ENCODE results near the gene GJB6.

The GJB6 gene

DNA sequence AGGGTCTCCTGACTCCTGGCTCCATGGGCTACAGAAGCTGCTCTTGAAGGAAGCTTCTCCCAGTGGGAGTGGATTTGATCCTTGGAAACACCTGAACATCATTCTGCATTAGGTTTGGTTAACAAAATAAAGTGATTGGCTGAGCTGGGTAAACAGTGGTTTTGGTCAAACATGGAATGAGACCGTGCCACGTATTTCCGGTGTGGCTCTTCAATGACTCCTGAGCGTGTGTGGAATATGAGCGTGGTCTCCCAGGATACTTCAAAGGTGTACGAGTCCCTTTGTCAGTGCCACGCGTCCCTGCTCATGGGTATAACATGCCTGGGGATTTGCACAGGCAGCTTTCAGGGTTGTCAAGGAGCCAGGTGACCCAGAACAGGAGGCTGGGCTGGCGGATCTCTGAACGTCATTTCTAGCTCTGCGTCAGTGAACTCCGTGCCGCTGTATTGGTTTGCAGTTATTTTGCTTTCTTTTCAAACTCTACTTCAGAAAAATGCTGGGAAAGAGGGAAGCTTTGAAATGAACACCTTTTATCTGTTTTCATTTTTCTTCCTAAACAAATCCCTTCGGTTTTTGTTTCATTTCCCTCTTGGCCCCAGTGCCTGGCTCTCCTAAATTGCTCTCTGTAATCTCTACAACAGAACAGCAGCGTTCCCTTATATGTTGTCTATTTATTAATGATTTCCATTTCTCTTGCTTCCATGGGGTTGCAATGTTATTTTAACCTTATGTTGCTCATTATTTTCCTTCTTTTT is 26.3 kb upstream of the GJB6 start:
- no peak overlapping the region for H3K27ac ChIP-seq (ENCODE audit: low read depth, low read length)
- H3K9ac ChIP-seq (ENCODE audit: low read length): no peak overlapping the region
- no peaks in the 10 kb centered on the region for H3K27me3 ChIP-seq (ENCODE audit: control insufficient read depth, insufficient read depth, low read length)
- H3K9me3 ChIP-seq (ENCODE audit: control insufficient read depth, insufficient read depth, low read depth, low read length): no peaks in the 10 kb centered on the region
- H3K4me3 ChIP-seq (ENCODE audit: low read depth, low read length): no peak overlapping the region
- H3K4me1 ChIP-seq (ENCODE audit: control insufficient read depth, insufficient read depth, low read length): no peaks in the 10 kb centered on the region
- no peaks in the 10 kb centered on the region for H3K36me3 ChIP-seq (ENCODE audit: control insufficient read depth, insufficient read depth, low read length)

GRCh38 chr13:20254076-20254475 is 22.0 kb upstream of the GJB6 start:
- no peak overlapping the region for H3K27ac ChIP-seq (ENCODE audit: low read depth, low read length)
- H3K4me1 ChIP-seq (ENCODE audit: control insufficient read depth, insufficient read depth, low read length): no peaks in the 10 kb centered on the region
- no peaks in the 10 kb centered on the region for H3K9me3 ChIP-seq (ENCODE audit: control insufficient read depth, insufficient read depth, low read depth, low read length)
- no peaks in the 10 kb centered on the region for H3K27me3 ChIP-seq (ENCODE audit: control insufficient read depth, insufficient read depth, low read length)
- no peak overlapping the region for H3K9ac ChIP-seq (ENCODE audit: low read length)
- H3K36me3 ChIP-seq (ENCODE audit: control insufficient read depth, insufficient read depth, low read length): no peaks in the 10 kb centered on the region
- H3K4me3 ChIP-seq (ENCODE audit: low read depth, low read length): no peak overlapping the region

- H3K4me3 ChIP-seq (ENCODE audit: low read depth, low read length): no peak overlapping the region
- H3K9me3 ChIP-seq (ENCODE audit: control insufficient read depth, insufficient read depth, low read depth, low read length): no peaks in the 10 kb centered on the region
- H3K36me3 ChIP-seq (ENCODE audit: control insufficient read depth, insufficient read depth, low read length): no peaks in the 10 kb centered on the region
- H3K9ac ChIP-seq (ENCODE audit: low read length): no peak overlapping the region
- H3K4me1 ChIP-seq (ENCODE audit: control insufficient read depth, insufficient read depth, low read length): no peaks in the 10 kb centered on the region
- H3K27me3 ChIP-seq (ENCODE audit: control insufficient read depth, insufficient read depth, low read length): no peaks in the 10 kb centered on the region
- H3K27ac ChIP-seq (ENCODE audit: low read depth, low read length): no peak overlapping the region
Measured at GRCh38 chr13:20249913-20250312, 17.8 kb upstream of the GJB6 start.

DNA sequence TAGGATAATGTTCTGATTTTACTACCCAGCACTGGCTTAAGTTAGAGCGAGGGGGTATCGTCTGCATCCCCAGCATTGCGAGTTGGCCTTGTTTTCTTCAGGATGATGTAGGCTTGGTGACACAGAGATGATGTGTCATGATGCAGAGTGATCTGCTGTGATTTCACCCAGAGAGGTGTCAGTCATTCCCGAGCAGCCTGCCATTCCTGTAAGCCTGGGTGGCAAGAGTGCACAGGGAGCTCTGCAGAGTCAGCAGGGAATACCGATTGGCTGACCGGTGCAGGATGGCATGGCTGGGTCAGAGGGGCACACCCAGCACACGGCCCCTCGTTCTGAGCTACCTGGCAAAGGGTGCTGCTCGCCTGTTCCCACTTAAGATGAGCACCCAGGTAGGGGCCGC is 15.8 kb upstream of the GJB6 start:
- Histone ChIP-seq H3K4me1 (ENCODE audit: control insufficient read depth, insufficient read depth, low read length) (no peaks in the 10 kb centered on the region), H3K27ac (ENCODE audit: low read depth, low read length) (no peak overlapping the region), H3K27me3 (ENCODE audit: control insufficient read depth, insufficient read depth, low read length) (no peaks in the 10 kb centered on the region), H3K9ac (ENCODE audit: low read length) (no peak overlapping the region), H3K4me3 (ENCODE audit: low read depth, low read length) (no peak overlapping the region), H3K9me3 (ENCODE audit: control insufficient read depth, insufficient read depth, low read depth, low read length) (peaks cover under 1% of the 10 kb centered on the region; the same call in 1 of the 2 replicates), H3K36me3 (ENCODE audit: control insufficient read depth, insufficient read depth, low read length) (no peaks in the 10 kb centered on the region)

DNA sequence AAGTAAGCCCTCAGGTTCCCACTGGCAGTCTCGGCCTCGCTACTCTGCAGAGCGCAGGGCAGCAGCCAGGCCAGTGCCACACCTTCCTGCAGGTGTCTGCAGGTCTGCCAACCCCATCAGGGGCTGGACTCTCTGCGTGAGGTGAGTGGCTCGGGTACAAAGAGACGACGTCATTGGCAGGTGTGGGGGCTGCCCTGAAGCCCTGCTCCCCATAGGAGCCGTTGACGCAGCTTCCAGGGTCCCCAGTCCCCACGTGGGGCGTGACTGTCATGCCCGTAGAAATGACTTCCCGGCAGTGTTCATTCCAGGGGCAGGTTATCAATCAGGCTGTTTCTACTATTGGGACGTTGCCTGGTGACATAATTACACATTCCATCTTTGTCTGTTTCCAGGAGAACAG is 15.3 kb upstream of the GJB6 start:
- Histone ChIP-seq H3K27ac (ENCODE audit: low read depth, low read length) (no peak overlapping the region), H3K4me1 (ENCODE audit: control insufficient read depth, insufficient read depth, low read length) (no peaks in the 10 kb centered on the region), H3K9ac (ENCODE audit: low read length) (no peak overlapping the region), H3K27me3 (ENCODE audit: control insufficient read depth, insufficient read depth, low read length) (no peaks in the 10 kb centered on the region), H3K9me3 (ENCODE audit: control insufficient read depth, insufficient read depth, low read depth, low read length) (peaks cover 3% of the 10 kb centered on the region), H3K4me3 (ENCODE audit: low read depth, low read length) (no peak overlapping the region), H3K36me3 (ENCODE audit: control insufficient read depth, insufficient read depth, low read length) (no peaks in the 10 kb centered on the region)

DNA sequence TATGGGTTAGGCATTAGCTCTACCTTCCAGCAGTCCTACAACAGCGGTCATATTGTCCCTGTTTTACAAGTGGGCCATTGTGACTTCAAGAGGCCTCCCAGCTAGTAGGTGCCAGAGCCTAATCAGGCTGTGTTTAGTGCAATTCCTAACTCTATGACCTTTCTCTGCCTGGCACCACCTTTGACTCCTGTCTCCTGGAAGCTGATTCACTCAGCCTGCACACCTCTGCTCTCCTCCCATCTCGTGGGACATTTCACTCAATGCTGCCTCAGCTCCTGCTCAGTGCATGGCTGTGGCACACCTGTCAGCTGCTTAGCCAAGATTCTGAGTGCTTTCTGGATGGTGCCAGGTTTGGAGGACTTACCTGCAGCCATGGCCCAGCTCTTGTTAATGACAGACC is 9.5 kb upstream of the GJB6 start:
- Histone ChIP-seq H3K27ac (ENCODE audit: low read depth, low read length) (no peak overlapping the region), H3K4me3 (ENCODE audit: low read depth, low read length) (no peak overlapping the region), H3K36me3 (ENCODE audit: control insufficient read depth, insufficient read depth, low read length) (no peaks in the 10 kb centered on the region), H3K9ac (ENCODE audit: low read length) (no peak overlapping the region), H3K9me3 (ENCODE audit: control insufficient read depth, insufficient read depth, low read depth, low read length) (peaks cover 3% of the 10 kb centered on the region), H3K27me3 (ENCODE audit: control insufficient read depth, insufficient read depth, low read length) (peaks cover 13% of the 10 kb centered on the region), H3K4me1 (ENCODE audit: control insufficient read depth, insufficient read depth, low read length) (no peaks in the 10 kb centered on the region)

- Histone ChIP-seq H3K27ac (ENCODE audit: low read depth, low read length) (no peak overlapping the region), H3K4me1 (ENCODE audit: control insufficient read depth, insufficient read depth, low read length) (no peaks in the 10 kb centered on the region), H3K9me3 (ENCODE audit: control insufficient read depth, insufficient read depth, low read depth, low read length) (peaks cover 3% of the 10 kb centered on the region), H3K9ac (ENCODE audit: low read length) (no peak overlapping the region), H3K4me3 (ENCODE audit: low read depth, low read length) (no peak overlapping the region), H3K27me3 (ENCODE audit: control insufficient read depth, insufficient read depth, low read length) (peaks cover 27% of the 10 kb centered on the region), H3K36me3 (ENCODE audit: control insufficient read depth, insufficient read depth, low read length) (no peaks in the 10 kb centered on the region)
Measured at GRCh38 chr13:20239748-20240147, 7.6 kb upstream of the GJB6 start.

- H3K9ac ChIP-seq (ENCODE audit: low read length): no peak overlapping the region
- peak overlapping the region; percentile 51 for H3K4me3 ChIP-seq (ENCODE audit: low read depth, low read length)
- no peak overlapping the region for H3K27ac ChIP-seq (ENCODE audit: low read depth, low read length)
- no peaks in the 10 kb centered on the region for H3K9me3 ChIP-seq (ENCODE audit: control insufficient read depth, insufficient read depth, low read depth, low read length)
- peaks cover 10% of the 10 kb centered on the region for H3K4me1 ChIP-seq (ENCODE audit: control insufficient read depth, insufficient read depth, low read length)
- H3K27me3 ChIP-seq (ENCODE audit: control insufficient read depth, insufficient read depth, low read length): peaks cover 86% of the 10 kb centered on the region
- H3K36me3 ChIP-seq (ENCODE audit: control insufficient read depth, insufficient read depth, low read length): no peaks in the 10 kb centered on the region
Measured at GRCh38 chr13:20232556-20233277, 598 bp upstream of the GJB6 start.

DNA sequence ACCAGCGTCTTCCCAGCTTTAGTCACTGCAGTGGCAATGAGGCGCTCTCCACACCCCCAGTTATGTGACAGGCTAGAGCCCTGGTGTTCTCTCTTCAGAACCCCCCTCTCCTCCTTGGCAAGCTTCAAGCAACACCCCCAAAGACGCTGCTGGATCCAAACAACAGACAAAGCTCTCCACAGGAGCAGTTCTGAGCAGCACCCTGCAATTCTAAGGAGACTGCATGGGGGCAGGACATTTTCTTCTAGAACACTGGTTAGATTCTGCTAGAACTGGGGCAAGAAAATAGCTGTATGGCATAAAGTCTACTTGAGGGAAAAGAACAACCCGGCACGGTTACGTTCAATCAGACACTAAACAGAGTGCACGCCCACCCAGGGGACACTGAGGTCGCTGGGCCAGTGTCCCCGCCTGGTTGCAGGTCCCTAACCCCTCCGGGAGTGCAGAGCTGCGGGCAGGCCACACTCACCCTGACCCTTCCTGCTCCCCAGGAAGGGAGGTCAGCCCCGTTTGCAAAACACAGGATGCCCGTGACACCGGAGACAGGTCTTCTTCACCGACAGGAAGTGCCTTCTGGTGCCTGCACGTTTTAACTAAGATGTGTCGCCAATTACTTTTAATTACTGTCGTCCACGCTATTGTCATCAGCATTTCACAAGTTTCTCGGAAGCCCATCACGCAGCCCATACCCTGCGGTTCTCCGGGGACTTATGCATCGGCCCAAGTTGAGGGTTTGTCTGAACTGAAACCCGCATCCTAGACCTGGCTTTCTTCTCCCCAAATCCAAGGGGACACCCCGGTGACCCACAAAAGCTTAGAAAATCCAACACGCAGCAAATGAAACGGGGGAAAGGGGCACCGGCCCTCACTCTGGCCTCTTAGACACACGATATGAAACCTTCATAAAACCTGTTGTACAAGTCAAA is 943 bp downstream of the GJB6 start:
- H3K27me3 ChIP-seq (ENCODE audit: control insufficient read depth, insufficient read depth, low read length): peaks cover 87% of the 10 kb centered on the region
- H3K4me3 ChIP-seq (ENCODE audit: low read depth, low read length): peak overlapping the region; percentile 51
- H3K27ac ChIP-seq (ENCODE audit: low read depth, low read length): no peak overlapping the region

GRCh38 chr13:20227730-20228129 is 4.4 kb downstream of the GJB6 start:
- Histone ChIP-seq H3K36me3 (ENCODE audit: control insufficient read depth, insufficient read depth, low read length) (no peaks in the 10 kb centered on the region), H3K27ac (ENCODE audit: low read depth, low read length) (no peak overlapping the region), H3K9ac (ENCODE audit: low read length) (no peak overlapping the region), H3K27me3 (ENCODE audit: control insufficient read depth, insufficient read depth, low read length) (peaks cover 63% of the 10 kb centered on the region), H3K4me3 (ENCODE audit: low read depth, low read length) (no peak overlapping the region), H3K4me1 (ENCODE audit: control insufficient read depth, insufficient read depth, low read length) (peaks cover 10% of the 10 kb centered on the region), H3K9me3 (ENCODE audit: control insufficient read depth, insufficient read depth, low read depth, low read length) (no peaks in the 10 kb centered on the region)

More for the DNA sequence above, 943 bp downstream of the GJB6 start:
- Histone ChIP-seq H3K9ac (ENCODE audit: low read length) (no peak overlapping the region), H3K9me3 (ENCODE audit: control insufficient read depth, insufficient read depth, low read depth, low read length) (no peaks in the 10 kb centered on the region), H3K36me3 (ENCODE audit: control insufficient read depth, insufficient read depth, low read length) (no peaks in the 10 kb centered on the region), H3K4me1 (ENCODE audit: control insufficient read depth, insufficient read depth, low read length) (peaks cover 10% of the 10 kb centered on the region)
